Esophagus muscularis mucosa (tissue), 3 donors: ENCODE data around the gene PRR23E.

Source experiments
- EP300 ChIP-seq: sonication (generic); formaldehyde crosslinking; IDR thresholded peaks from one replicate; pipeline ENCODE4 v1.6.1; 2017; ENCODE audit warnings: antibody characterized with exemption
- TF ChIP-seq, protein P1 (sequence below), 3 experiments: fragments of 200-600 bp in 2 of 3; fragments of 450-650 bp in 1 of 3; sonication (generic) in 2 of 3; IDR thresholded peaks; one replicate each; pipeline ENCODE4 v1.5.1; 2017 to 2019; ENCODE audit warnings: antibody characterized with exemption in 3 of 3, mild to moderate bottlenecking in 2 of 3, moderate library complexity in 1 of 3

DNA sequence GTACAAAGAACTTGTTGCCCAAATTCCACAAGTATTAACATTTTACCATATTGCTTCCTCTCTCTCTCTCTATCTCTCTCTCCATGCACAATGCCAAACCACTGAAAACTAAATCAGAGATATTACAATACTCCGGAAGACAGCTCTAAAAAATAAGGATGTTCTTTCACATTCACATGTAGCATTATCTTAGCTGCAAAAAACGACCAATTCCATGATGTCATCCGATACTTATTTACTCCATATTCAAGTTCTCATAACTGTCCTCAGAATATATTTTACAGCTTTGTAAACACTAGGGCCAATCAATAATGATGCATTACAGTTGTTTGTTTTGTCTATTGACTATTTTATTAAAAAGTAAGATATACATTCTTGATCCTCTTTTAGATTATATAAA is 7.7 kb upstream of the PRR23E start:
- TF ChIP-seq, protein P1, sequence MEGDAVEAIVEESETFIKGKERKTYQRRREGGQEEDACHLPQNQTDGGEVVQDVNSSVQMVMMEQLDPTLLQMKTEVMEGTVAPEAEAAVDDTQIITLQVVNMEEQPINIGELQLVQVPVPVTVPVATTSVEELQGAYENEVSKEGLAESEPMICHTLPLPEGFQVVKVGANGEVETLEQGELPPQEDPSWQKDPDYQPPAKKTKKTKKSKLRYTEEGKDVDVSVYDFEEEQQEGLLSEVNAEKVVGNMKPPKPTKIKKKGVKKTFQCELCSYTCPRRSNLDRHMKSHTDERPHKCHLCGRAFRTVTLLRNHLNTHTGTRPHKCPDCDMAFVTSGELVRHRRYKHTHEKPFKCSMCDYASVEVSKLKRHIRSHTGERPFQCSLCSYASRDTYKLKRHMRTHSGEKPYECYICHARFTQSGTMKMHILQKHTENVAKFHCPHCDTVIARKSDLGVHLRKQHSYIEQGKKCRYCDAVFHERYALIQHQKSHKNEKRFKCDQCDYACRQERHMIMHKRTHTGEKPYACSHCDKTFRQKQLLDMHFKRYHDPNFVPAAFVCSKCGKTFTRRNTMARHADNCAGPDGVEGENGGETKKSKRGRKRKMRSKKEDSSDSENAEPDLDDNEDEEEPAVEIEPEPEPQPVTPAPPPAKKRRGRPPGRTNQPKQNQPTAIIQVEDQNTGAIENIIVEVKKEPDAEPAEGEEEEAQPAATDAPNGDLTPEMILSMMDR (IDR thresholded peaks at IDR 0.05), result no peak
- no peak for TF ChIP-seq EP300
